Esophagus squamous epithelium (tissue), 4 donors: ENCODE measurements around the gene FGD1.
"Not testable (repeated sequence)": the region's sequence is repeated elsewhere in the genome, so short reads cannot be mapped to it uniquely, and the experiment has no call there.

ENCODE experiments used
- CTCF ChIP-seq, 6 experiments: fragments of 450-650 bp in 4 of 6; fragments of 200-600 bp in 2 of 6; sonication (generic) in 2 of 6; IDR thresholded peaks; one replicate each; pipeline ENCODE4 v1.5.1; 2016 to 2019; ENCODE audit warnings: antibody characterized with exemption in 6 of 6, mild to moderate bottlenecking in 4 of 6, moderate library complexity in 4 of 6
- POLR2A ChIP-seq, 4 donors: fragments of 450-650 bp; IDR thresholded peaks; one replicate each; pipeline ENCODE4 v1.6.1; 2017; ENCODE audit warnings: antibody characterized with exemption in 4 of 4, mild to moderate bottlenecking in 4 of 4, moderate library complexity in 3 of 4

- not testable (repeated sequence) for TF ChIP-seq POLR2A, CTCF (IDR thresholded peaks at IDR 0.05)
Measured at GRCh38 chrX:54542239-54542638, 46.2 kb upstream of the FGD1 start.
